Activated naive CD8-positive, alpha-beta T cell treated with anti-CD3 and anti-CD28 coated beads for 36 hours (primary cell): Measurements from ENCODE around the gene MARCO. TPM values are rescaled to one million over a fixed set of nuclear protein-coding genes. Genes with fewer than 3 reads are reported as not detected.
"Not testable (repeated sequence)": the region's sequence is repeated elsewhere in the genome, so short reads cannot be mapped to it uniquely, and the experiment has no call there.

Experiments used
- DNase-seq: peaks from one replicate; pipeline ENCODE4 v3.0.0; 2021
- H3K27ac Mint-ChIP-seq: one replicate; pipeline ENCODE4 v1.8.0; 2022; ENCODE audit warnings: mild to moderate bottlenecking, moderate library complexity, mixed read lengths
- H3K27me3 Mint-ChIP-seq: one replicate; pipeline ENCODE4 v1.8.0; 2022; ENCODE audit warnings: mild to moderate bottlenecking, mixed read lengths
- H3K36me3 Mint-ChIP-seq: one replicate; pipeline ENCODE4 v1.8.0; 2021; ENCODE audit warnings: mild to moderate bottlenecking, mixed read lengths
- H3K4me1 Mint-ChIP-seq: one replicate; pipeline ENCODE4 v1.8.0; 2021; ENCODE audit warnings: mixed read lengths
- H3K4me3 Mint-ChIP-seq: one replicate; pipeline ENCODE4 v1.8.0; 2022; ENCODE audit warnings: mild to moderate bottlenecking, moderate library complexity, mixed read lengths
- H3K9me3 Mint-ChIP-seq: one replicate; pipeline ENCODE4 v1.8.0; 2022; ENCODE audit warnings: mixed read lengths
- total RNA-seq, 2 experiments: library from RNA; stranded (reverse); gene quantifications; one replicate each; pipeline ENCODE4 v1.2.3, GENCODE V29; 2021

Gene MARCO
- total RNA-seq, 2 experiments from 2014 or later, result not detected

- not testable (repeated sequence) for H3K9me3 Mint-ChIP-seq, H3K4me3 Mint-ChIP-seq, DNase-seq, H3K36me3 Mint-ChIP-seq, H3K4me1 Mint-ChIP-seq, H3K27ac Mint-ChIP-seq, H3K27me3 Mint-ChIP-seq
Observed at GRCh38 chr2:118948266-118948665, 6.3 kb downstream of the MARCO start.

GRCh38 chr2:118954297-118955060 lies 12.5 kb downstream of the MARCO start:
- Mint-ChIP-seq H3K9me3 (peaks cover 29% of the 10 kb centered on the region), H3K4me1 (no peaks in the 10 kb centered on the region), H3K4me3 (no peak overlapping the region), H3K27me3 (no peaks in the 10 kb centered on the region), H3K27ac (no peak overlapping the region), H3K36me3 (no peaks in the 10 kb centered on the region)
- no peak for DNase-seq

- H3K4me1 Mint-ChIP-seq, result no peaks in the 10 kb centered on the region
- H3K36me3 Mint-ChIP-seq, result no peaks in the 10 kb centered on the region
- peaks cover 2% of the 10 kb centered on the region for H3K9me3 Mint-ChIP-seq
- DNase-seq, result no peak
- peaks cover 14% of the 10 kb centered on the region for H3K27me3 Mint-ChIP-seq
- H3K4me3 Mint-ChIP-seq, result no peak overlapping the region
- no peak overlapping the region for H3K27ac Mint-ChIP-seq
Observed at GRCh38 chr2:118965737-118966136, 23.7 kb downstream of the MARCO start.

GRCh38 chr2:118967124-118967880 lies 25.3 kb downstream of the MARCO start:
- H3K27me3 Mint-ChIP-seq, result peaks cover 18% of the 10 kb centered on the region

GRCh38 chr2:118968042-118968441 lies 26.0 kb downstream of the MARCO start:
- no peak for DNase-seq
- no peaks in the 10 kb centered on the region for H3K36me3 Mint-ChIP-seq
- peaks cover 18% of the 10 kb centered on the region for H3K27me3 Mint-ChIP-seq

More at GRCh38 chr2:118967124-118967880, 25.3 kb downstream of the MARCO start:
- H3K4me1 Mint-ChIP-seq, result no peaks in the 10 kb centered on the region
- H3K27ac Mint-ChIP-seq, result no peak overlapping the region
- no peaks in the 10 kb centered on the region for H3K36me3 Mint-ChIP-seq
- no peak for DNase-seq
- H3K4me3 Mint-ChIP-seq, result no peak overlapping the region
- no peaks in the 10 kb centered on the region for H3K9me3 Mint-ChIP-seq

GRCh38 chr2:118968961-118969733 lies 27.2 kb downstream of the MARCO start:
- Mint-ChIP-seq H3K9me3 (no peaks in the 10 kb centered on the region), H3K36me3 (no peaks in the 10 kb centered on the region), H3K27ac (no peak overlapping the region), H3K4me3 (no peak overlapping the region), H3K4me1 (no peaks in the 10 kb centered on the region), H3K27me3 (peaks cover 20% of the 10 kb centered on the region)
- DNase-seq, result no peak

More at GRCh38 chr2:118968042-118968441, 26.0 kb downstream of the MARCO start:
- H3K9me3 Mint-ChIP-seq, result no peaks in the 10 kb centered on the region
- H3K27ac Mint-ChIP-seq, result no peak overlapping the region
- H3K4me3 Mint-ChIP-seq, result no peak overlapping the region
- H3K4me1 Mint-ChIP-seq, result no peaks in the 10 kb centered on the region

GRCh38 chr2:118969734-118970395 lies 27.9 kb downstream of the MARCO start:
- Mint-ChIP-seq H3K36me3 (no peaks in the 10 kb centered on the region), H3K4me3 (no peak overlapping the region), H3K9me3 (no peaks in the 10 kb centered on the region), H3K27ac (no peak overlapping the region), H3K4me1 (no peaks in the 10 kb centered on the region), H3K27me3 (peaks cover 24% of the 10 kb centered on the region)
- no peak for DNase-seq

- Mint-ChIP-seq H3K4me3 (no peak overlapping the region), H3K27ac (no peak overlapping the region), H3K36me3 (no peaks in the 10 kb centered on the region), H3K4me1 (no peaks in the 10 kb centered on the region), H3K27me3 (peaks cover 24% of the 10 kb centered on the region), H3K9me3 (no peaks in the 10 kb centered on the region)
- DNase-seq, result no peak
Observed at GRCh38 chr2:118970396-118971135, 28.6 kb downstream of the MARCO start.

- no peaks in the 10 kb centered on the region for H3K36me3 Mint-ChIP-seq
- peaks cover 17% of the 10 kb centered on the region for H3K27me3 Mint-ChIP-seq
- H3K27ac Mint-ChIP-seq, result no peak overlapping the region
- H3K9me3 Mint-ChIP-seq, result no peaks in the 10 kb centered on the region
- H3K4me1 Mint-ChIP-seq, result no peaks in the 10 kb centered on the region
- DNase-seq, result no peak
- H3K4me3 Mint-ChIP-seq, result no peak overlapping the region
Observed at GRCh38 chr2:118971245-118972122, 29.5 kb downstream of the MARCO start.

GRCh38 chr2:118973542-118973951 lies 31.6 kb downstream of the MARCO start:
- H3K9me3 Mint-ChIP-seq, result peaks cover 3% of the 10 kb centered on the region
- peaks cover 10% of the 10 kb centered on the region for H3K27me3 Mint-ChIP-seq
- H3K36me3 Mint-ChIP-seq, result no peaks in the 10 kb centered on the region
- no peak overlapping the region for H3K4me3 Mint-ChIP-seq
- H3K4me1 Mint-ChIP-seq, result no peaks in the 10 kb centered on the region
- no peak for DNase-seq
- H3K27ac Mint-ChIP-seq, result no peak overlapping the region

GRCh38 chr2:118974103-118974993 lies 32.4 kb downstream of the MARCO start:
- H3K4me1 Mint-ChIP-seq, result no peaks in the 10 kb centered on the region
- no peak for DNase-seq
- H3K9me3 Mint-ChIP-seq, result peaks cover 3% of the 10 kb centered on the region
- no peaks in the 10 kb centered on the region for H3K36me3 Mint-ChIP-seq
- peaks cover 10% of the 10 kb centered on the region for H3K27me3 Mint-ChIP-seq
- no peak overlapping the region for H3K4me3 Mint-ChIP-seq
- H3K27ac Mint-ChIP-seq, result no peak overlapping the region

- Mint-ChIP-seq H3K9me3 (peaks cover 3% of the 10 kb centered on the region), H3K27ac (no peak overlapping the region), H3K36me3 (no peaks in the 10 kb centered on the region), H3K4me1 (no peaks in the 10 kb centered on the region), H3K27me3 (peaks cover 10% of the 10 kb centered on the region), H3K4me3 (no peak overlapping the region)
- no peak for DNase-seq
Observed at GRCh38 chr2:118975133-118975532, 33.1 kb downstream of the MARCO start.

GRCh38 chr2:118978064-118978463 lies 36.1 kb downstream of the MARCO start:
- H3K9me3 Mint-ChIP-seq, result peaks cover 3% of the 10 kb centered on the region
- H3K4me1 Mint-ChIP-seq, result no peaks in the 10 kb centered on the region
- H3K27me3 Mint-ChIP-seq, result peaks cover 7% of the 10 kb centered on the region
- no peak overlapping the region for H3K4me3 Mint-ChIP-seq
- no peaks in the 10 kb centered on the region for H3K36me3 Mint-ChIP-seq
- no peak overlapping the region for H3K27ac Mint-ChIP-seq
- no peak for DNase-seq
